ENCODE results near the gene GTF2IRD2. TPM values are rescaled to one million over a fixed set of nuclear protein-coding genes. Genes with fewer than 3 reads are reported as not detected.
A peak's percentile ranks its signal among the peaks of the same experiment; 100 is the strongest.
"Not testable (repeated sequence)": the region's sequence is repeated elsewhere in the genome, so short reads cannot be mapped to it uniquely, and the experiment has no call there.

Gene GTF2IRD2
- 10 to 100 TPM in 2 of 4 donors, 1 to 10 TPM in 2; 5.6 to 39.1 (median 15.4) TPM for total RNA-seq

- ATAC-seq (peak; percentile 92 to 94), DNase-seq (peak; percentile 68 to 85)
- H3K27me3 ChIP-seq; in situ Hi-C loops (cut with MboI; ENCODE audit: low sequenced_read_pairs in 4 of 4); H3K9me3 ChIP-seq; H3K4me1 ChIP-seq; H3K36me3 ChIP-seq; intact Hi-C loops (cut with DNase I; ENCODE audit: low total_unique reads): not testable (repeated sequence)
- Histone ChIP-seq H3K4me3 (peak within 1 kb of the TSS in 2 of 4 donors; percentile 28 to 42), H3K27ac (peak within 1 kb of the TSS in 2 of 4 donors; percentile 78 to 81)
Measured at GRCh38 chr7:74850833-74851721, at the start of gene GTF2IRD2. Gene GTF2IRD2, minus strand, starts transcription at chr7:74851605. Its CDS starts 15,227 bp downstream, at chr7:74836378.

GRCh38 chr7:74890158-74891123, 39.0 kb upstream of the GTF2IRD2 start:
- DNase-seq (peak; percentile 84), ATAC-seq (peak; percentile 94 to 98)
- intact Hi-C loops (cut with DNase I; ENCODE audit: low total_unique reads); H3K9me3 ChIP-seq; H3K27me3 ChIP-seq; H3K36me3 ChIP-seq; in situ Hi-C loops (cut with MboI; ENCODE audit: low sequenced_read_pairs in 4 of 4); H3K4me1 ChIP-seq: not testable (repeated sequence)
- H3K27ac ChIP-seq: peak overlapping the region; percentile 85 to 91 (median 89)
- peak; percentile 69 to 70 for TF ChIP-seq POLR2A (IDR thresholded peaks at IDR 0.05)
- H3K4me3 ChIP-seq: peak overlapping the region; percentile 50 to 75 (median 62)

GRCh38 chr7:74889518-74890129, 38.2 kb upstream of the GTF2IRD2 start:
- H3K4me3 ChIP-seq: peak overlapping the region in 2 of 4 donors; percentile 31 to 33
- in situ Hi-C loops (cut with MboI; ENCODE audit: low sequenced_read_pairs in 4 of 4); H3K36me3 ChIP-seq; H3K9me3 ChIP-seq; intact Hi-C loops (cut with DNase I; ENCODE audit: low total_unique reads); H3K4me1 ChIP-seq; DNase-seq; ATAC-seq; H3K27me3 ChIP-seq: not testable (repeated sequence)
- H3K27ac ChIP-seq: peak overlapping the region in 1 of 4 donors; percentile 51

GRCh38 chr7:74885295-74885694, 33.9 kb upstream of the GTF2IRD2 start:
- in situ Hi-C loops (cut with MboI; ENCODE audit: low sequenced_read_pairs in 4 of 4); H3K27me3 ChIP-seq; intact Hi-C loops (cut with DNase I; ENCODE audit: low total_unique reads); H3K27ac ChIP-seq; DNase-seq; H3K4me3 ChIP-seq; H3K9me3 ChIP-seq; ATAC-seq; H3K4me1 ChIP-seq; H3K36me3 ChIP-seq: not testable (repeated sequence)

GRCh38 chr7:74882110-74882509, 30.7 kb upstream of the GTF2IRD2 start:
- H3K4me3 ChIP-seq; H3K9me3 ChIP-seq; in situ Hi-C loops (cut with MboI; ENCODE audit: low sequenced_read_pairs in 4 of 4); DNase-seq; H3K27ac ChIP-seq; H3K27me3 ChIP-seq; intact Hi-C loops (cut with DNase I; ENCODE audit: low total_unique reads); H3K36me3 ChIP-seq; ATAC-seq; H3K4me1 ChIP-seq: not testable (repeated sequence)

GRCh38 chr7:74874748-74875512, 23.5 kb upstream of the GTF2IRD2 start:
- H3K36me3 ChIP-seq; intact Hi-C loops (cut with DNase I; ENCODE audit: low total_unique reads); H3K27me3 ChIP-seq; in situ Hi-C loops (cut with MboI; ENCODE audit: low sequenced_read_pairs in 4 of 4); H3K4me1 ChIP-seq; DNase-seq; H3K9me3 ChIP-seq; H3K4me3 ChIP-seq: not testable (repeated sequence)
- H3K27ac ChIP-seq: peak overlapping the region in 2 of 4 donors; percentile 7 to 37
- peak in 1 of 2 donors; percentile 29 for ATAC-seq

- H3K27me3 ChIP-seq; H3K4me1 ChIP-seq; H3K9me3 ChIP-seq; H3K4me3 ChIP-seq; intact Hi-C loops (cut with DNase I; ENCODE audit: low total_unique reads); H3K36me3 ChIP-seq; H3K27ac ChIP-seq; DNase-seq; in situ Hi-C loops (cut with MboI; ENCODE audit: low sequenced_read_pairs in 4 of 4): not testable (repeated sequence)
- ATAC-seq: peak in 1 of 2 donors; percentile 35
Measured at GRCh38 chr7:74874104-74874747, 22.8 kb upstream of the GTF2IRD2 start.

- ATAC-seq; H3K27ac ChIP-seq; H3K4me3 ChIP-seq; in situ Hi-C loops (cut with MboI; ENCODE audit: low sequenced_read_pairs in 4 of 4); H3K4me1 ChIP-seq; H3K27me3 ChIP-seq; H3K9me3 ChIP-seq; DNase-seq; intact Hi-C loops (cut with DNase I; ENCODE audit: low total_unique reads); H3K36me3 ChIP-seq: not testable (repeated sequence)
Measured at GRCh38 chr7:74872542-74872941, 21.1 kb upstream of the GTF2IRD2 start.

- H3K4me3 ChIP-seq; H3K4me1 ChIP-seq; in situ Hi-C loops (cut with MboI; ENCODE audit: low sequenced_read_pairs in 4 of 4); DNase-seq; H3K9me3 ChIP-seq; intact Hi-C loops (cut with DNase I; ENCODE audit: low total_unique reads); H3K27me3 ChIP-seq; H3K27ac ChIP-seq; H3K36me3 ChIP-seq: not testable (repeated sequence)
- peak in 1 of 2 donors; percentile 13 for ATAC-seq
Measured at GRCh38 chr7:74865777-74866176, 14.4 kb upstream of the GTF2IRD2 start.

GRCh38 chr7:74849853-74850252, 1.6 kb downstream of the GTF2IRD2 start:
- peak; percentile 28 to 35 for ATAC-seq
- H3K4me1 ChIP-seq; in situ Hi-C loops (cut with MboI; ENCODE audit: low sequenced_read_pairs in 4 of 4); H3K9me3 ChIP-seq; intact Hi-C loops (cut with DNase I; ENCODE audit: low total_unique reads); H3K4me3 ChIP-seq; H3K36me3 ChIP-seq; DNase-seq; H3K27ac ChIP-seq; H3K27me3 ChIP-seq: not testable (repeated sequence)

All from gastrocnemius medialis (tissue), 4 donors.